HG03060 (cell line): ENCODE results near the gene LARP4.
"Not testable (repeated sequence)": the region's sequence is repeated elsewhere in the genome, so short reads cannot be mapped to it uniquely, and the experiment has no call there.

Experiments used
- ATAC-seq: cut with Tn5 transposase; IDR thresholded peaks from one replicate; pipeline ENCODE4 v1.9.1; 2021; ENCODE audit warnings: low read depth, moderate number of reproducible peaks; ENCODE audit not compliant: unreplicated experiment

The LARP4 gene

GRCh38 chr12:50520416-50521207 is 119.9 kb downstream of the LARP4 start:
- no peak for ATAC-seq

GRCh38 chr12:50521781-50522180 is 121.1 kb downstream of the LARP4 start:
- not testable (repeated sequence) for ATAC-seq

GRCh38 chr12:50523772-50524171 is 123.1 kb downstream of the LARP4 start:
- no peak for ATAC-seq

- ATAC-seq: no peak
Observed at GRCh38 chr12:50524621-50525020, 123.9 kb downstream of the LARP4 start.

- no peak for ATAC-seq
Observed at GRCh38 chr12:50525422-50525821, 124.7 kb downstream of the LARP4 start.

GRCh38 chr12:50527359-50527726 is 126.7 kb downstream of the LARP4 start:
- no peak for ATAC-seq

GRCh38 chr12:50528800-50529199 is 128.1 kb downstream of the LARP4 start:
- no peak for ATAC-seq

GRCh38 chr12:50529345-50529744 is 128.7 kb downstream of the LARP4 start:
- no peak for ATAC-seq
